HTR-8/SVneo (cell line): ENCODE measurements around the gene TOM1L2.

Source experiments
- DNase-seq: peaks from one replicate; pipeline ENCODE4 v3.0.0; 2011; ENCODE audit warnings: low spot score, mixed read lengths; ENCODE audit not compliant: insufficient read length
- FAIRE-seq: peaks from 2 replicates; lab custom pipeline; 2011; peaks lifted over from hg19 to GRCh38; lab: Jason Lieb, UNC

The TOM1L2 gene

DNA sequence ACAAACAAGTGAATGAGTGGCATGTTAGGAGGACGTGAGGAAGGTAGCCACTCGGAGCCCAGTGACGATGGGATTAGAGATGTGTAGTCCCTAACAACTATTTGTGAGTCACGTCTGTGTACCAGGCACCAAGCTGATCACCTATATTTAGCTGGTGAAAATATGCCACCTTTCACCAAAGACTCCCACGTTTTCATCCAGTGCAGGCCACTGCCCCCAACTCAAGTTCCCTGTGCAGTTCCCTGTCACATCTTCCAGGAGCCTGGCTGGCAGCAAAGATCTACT lies 67.2 kb downstream of the TOM1L2 start:
- FAIRE-seq (no peak), DNase-seq (no peak)

- FAIRE-seq (peak; percentile 64), DNase-seq (no peak)
Observed at GRCh38 chr17:17904166-17905035, 67.8 kb downstream of the TOM1L2 start.

- FAIRE-seq = no peak
- DNase-seq = no peak
Observed at GRCh38 chr17:17902877-17903276, 69.3 kb downstream of the TOM1L2 start.

DNA sequence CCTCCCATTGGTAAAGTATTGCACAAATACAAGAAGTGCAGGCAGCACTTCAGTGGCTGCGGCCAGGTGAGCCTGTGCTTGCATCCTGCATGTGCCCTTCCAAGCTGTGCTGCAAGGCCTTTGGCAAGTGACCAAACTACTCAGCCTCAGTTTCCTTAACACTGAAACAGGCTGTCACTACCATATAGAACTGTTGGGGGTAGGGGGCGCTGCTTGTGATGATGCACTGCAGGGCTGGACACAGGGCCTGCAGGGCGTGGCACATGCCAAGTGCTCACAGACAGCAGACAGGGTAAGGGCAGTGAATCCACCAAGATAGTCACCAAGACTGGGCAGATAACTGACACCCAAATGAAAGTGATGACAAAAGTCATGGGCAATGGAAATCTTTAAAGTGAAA lies 69.8 kb downstream of the TOM1L2 start:
- peak; percentile 28 for FAIRE-seq
- DNase-seq = no peak

DNA sequence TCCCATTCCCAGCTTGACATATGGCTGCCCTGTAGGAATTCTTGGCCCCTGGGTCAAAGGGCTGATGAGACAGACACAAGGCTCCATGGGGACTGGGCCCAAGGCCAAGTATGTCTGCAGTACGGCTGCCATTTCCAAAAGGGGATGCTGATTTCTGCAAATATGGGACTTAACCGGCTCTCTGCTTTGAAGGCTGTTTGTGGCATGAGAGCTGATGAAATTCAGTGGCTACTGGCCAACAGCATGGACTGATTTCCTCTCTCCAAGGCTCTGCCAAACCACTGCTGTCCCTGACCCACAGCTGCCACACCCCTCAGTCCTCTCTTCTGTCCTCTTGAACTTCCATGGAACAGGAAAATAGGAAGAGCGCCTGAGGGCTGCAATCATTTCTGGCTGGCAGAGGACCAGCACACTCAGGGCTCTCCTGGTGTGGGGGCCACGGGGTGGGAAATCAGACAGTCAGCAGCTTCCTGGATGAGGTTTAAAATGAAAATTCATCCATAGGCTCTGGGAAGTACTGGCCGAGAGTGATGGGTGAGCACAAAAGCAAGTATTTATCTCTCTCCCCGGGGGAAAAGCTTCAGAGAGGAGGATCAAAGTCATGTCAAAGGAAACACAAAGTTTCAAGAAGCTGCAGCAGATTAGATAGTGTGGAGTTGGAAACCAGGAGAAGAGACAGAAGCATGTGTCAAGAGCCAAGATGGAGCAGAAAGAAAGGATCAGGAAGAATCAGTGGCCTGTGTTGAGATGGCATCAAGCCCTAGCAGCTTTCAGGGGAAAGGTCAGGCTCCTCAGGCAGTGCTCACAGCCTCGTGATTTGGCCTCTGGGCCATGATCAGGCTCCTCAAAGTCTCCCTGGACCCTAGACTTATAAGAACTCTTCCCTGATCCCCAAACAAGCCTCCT lies 71.3 kb downstream of the TOM1L2 start:
- DNase-seq = peak; percentile 96
- FAIRE-seq = peak; percentile 23

DNA sequence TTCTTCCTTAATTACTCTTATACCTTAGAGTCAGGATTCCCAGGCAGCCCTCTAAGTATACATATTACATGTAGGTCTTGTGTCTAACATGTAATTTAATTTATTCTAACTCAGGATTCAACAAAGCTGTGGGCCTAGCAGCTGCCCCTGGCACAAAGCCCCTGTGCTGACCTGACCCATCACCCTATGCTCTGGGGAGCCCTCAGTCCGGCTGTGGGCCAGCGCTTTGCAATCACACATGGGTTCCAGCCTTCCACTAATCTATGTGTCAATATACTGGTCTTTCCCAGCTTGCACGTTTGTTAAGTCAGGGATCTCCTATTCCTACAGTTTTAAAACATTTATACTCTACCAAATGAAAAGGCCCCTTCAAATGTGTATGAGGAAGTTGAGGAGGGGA lies 72.7 kb downstream of the TOM1L2 start:
- DNase-seq = no peak
- no peak for FAIRE-seq

DNA sequence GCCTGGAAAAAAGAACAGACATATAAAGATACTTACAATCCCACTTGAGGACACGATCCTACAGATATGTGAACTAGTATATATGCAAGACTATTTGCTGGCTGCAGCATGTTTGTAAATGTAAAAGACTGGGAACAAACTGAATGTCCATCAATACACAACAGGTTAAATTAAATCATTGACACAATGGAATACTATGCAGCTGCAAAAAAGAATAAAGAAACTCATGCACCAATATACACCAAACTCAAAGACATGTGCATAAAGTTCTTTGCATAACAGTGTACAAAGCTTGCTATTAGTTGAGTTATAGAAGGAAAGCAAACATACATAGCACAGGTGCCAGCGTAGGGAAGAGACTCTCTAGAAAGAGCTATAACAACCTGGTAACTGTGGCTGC lies 73.5 kb downstream of the TOM1L2 start:
- FAIRE-seq = no peak
- no peak for DNase-seq

DNA sequence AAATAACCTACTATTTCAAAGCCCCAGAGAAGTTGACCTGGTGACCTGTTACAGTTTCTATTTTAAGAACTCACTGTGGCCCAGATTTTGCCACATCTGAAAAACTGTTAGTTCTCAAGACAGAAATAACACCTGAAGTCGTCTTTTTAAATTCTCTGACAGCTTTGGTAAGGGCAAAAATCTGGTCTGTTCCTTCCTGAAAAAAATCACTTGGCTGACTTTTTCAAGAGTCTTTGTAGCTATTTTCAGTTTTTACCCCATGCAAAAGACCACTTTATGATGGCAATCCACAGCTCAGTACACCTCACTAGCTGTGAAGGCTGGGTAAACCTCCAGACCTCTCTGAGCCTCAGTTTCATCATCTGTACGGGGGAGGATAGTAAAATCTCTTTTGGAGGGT lies 74.8 kb downstream of the TOM1L2 start:
- FAIRE-seq (no peak), DNase-seq (no peak)

- DNase-seq = no peak
- FAIRE-seq = no peak
Observed at GRCh38 chr17:17896746-17897145, 75.5 kb downstream of the TOM1L2 start.

DNA sequence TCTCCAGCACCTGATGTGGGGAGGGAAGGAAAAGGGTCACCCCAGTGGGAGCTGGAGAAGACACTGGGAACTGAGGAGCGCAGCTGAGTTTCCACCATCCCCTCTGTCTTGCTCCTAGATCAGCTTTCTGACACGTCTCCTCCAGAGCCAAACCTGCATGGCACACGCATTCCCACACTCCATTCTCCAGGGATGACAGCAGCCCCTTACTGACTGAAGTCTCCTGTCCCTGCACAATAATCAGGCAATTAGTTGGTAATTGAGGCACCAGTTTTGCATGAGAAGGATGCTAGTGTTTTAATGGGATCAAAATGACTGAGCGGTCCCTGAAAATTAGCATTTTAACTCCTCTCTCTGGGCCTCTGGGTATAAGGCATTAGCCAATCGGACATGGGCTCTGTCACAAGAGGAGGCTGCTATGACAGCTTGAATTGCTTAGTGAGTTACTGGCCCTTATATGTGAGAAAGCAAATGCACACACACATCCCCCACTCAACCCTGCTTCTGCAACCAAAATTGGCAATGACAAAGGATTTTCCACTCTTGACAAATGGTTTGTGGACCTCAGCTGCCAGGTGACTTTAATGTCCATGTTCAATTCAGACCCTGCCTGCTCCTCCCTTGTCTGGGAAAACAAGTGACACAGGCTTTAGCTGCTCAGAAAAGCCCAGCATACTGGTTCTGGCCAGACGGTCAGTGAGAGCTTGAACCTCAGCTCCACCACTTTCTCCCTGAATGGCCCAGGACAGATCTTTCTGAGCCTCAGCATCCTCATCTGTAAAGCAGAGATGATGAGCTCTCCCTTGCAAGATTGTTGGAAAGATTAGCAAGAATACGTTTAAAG lies 78.2 kb downstream of the TOM1L2 start:
- peak; percentile 16 for FAIRE-seq
- no peak for DNase-seq

GRCh38 chr17:17892731-17893130 lies 79.5 kb downstream of the TOM1L2 start:
- FAIRE-seq (no peak), DNase-seq (no peak)

GRCh38 chr17:17892009-17892408 lies 80.2 kb downstream of the TOM1L2 start:
- DNase-seq (no peak), FAIRE-seq (no peak)

DNA sequence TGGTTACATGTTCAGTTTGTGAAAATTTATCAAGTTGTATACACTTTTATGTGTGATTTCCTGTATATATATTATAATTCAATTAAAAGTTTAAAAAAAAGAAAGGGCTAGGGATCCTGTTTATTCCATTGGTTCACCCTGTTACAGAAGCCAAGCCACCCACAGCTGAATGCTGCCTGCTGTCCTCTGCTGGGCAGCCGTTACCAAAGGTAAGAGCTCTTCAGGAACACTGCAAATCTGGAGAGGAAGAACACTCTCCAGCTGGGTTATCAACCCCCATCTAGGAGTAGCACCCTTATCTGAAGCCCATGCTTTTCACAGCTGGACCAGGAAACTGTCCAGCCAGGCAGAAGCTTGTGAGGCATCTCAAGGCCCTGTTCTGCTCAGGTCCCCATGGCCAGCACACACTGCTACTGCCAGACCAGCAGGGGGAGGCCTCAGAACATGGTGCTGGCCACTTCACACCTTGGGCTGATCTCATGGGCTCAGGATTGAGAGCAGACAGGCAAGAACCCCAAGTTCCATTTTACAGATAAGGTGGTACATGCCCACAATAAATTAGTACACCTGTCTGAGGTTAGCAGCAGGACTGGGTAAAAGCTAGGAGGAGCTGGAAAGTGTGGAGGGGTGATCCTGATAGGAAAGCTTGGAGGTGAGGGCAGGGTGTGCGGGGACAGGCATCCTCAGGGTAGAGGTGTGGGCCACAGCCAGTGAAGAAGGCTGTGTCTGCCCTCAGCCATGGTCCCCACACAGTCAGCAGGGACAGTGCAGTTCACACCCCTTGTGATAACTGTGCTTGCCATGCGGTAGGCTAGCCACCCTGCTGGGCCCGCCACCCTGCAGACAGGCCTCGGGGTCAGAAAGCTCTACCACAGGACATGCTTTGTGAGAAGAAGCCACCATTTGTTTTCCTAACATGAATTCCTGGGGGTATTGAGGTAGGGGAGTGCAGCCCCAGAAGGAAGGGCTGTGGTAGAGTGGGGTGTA lies 81.1 kb downstream of the TOM1L2 start:
- peak; percentile 84 for DNase-seq
- FAIRE-seq = peak; percentile 82

DNA sequence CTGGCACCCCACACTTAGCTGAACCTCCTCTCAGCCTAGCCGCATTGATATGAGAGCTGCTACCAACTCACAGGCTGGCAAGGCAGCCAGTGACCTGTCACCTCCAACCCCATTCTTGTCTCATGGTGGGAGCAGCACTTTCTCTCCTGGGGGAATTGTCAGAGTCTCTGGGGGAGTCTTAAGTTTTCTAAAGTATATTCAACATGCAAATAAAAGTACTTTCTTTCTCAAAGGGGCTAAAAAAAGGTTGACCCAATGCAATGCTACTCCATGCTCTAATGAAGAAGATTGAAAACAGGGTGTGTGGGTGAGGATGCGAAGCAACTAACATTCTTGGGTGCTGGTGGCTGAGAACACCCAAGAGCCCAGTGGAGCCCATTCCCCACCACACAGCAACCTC lies 82.3 kb downstream of the TOM1L2 start:
- DNase-seq (no peak), FAIRE-seq (no peak)

DNA sequence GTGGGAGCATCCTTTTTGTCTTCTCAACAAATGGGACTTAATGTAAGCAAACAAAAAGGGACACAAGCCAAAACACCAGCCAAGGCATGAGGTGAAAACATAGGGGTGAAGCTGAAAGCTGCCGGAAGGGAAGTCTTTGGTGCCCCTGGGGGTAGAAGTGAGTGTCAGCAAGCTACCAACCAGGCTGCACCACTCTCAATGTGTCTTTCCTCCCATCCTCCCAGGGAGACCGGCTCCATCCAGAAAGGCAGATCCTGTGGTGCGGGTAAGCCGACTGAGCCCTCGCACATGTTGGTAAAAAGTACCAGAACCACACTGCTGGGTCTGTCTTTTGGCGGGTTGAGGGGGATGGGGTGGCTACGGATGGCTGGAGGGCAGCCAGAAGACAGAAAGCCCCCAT lies 83.4 kb downstream of the TOM1L2 start:
- no peak for FAIRE-seq
- no peak for DNase-seq

- DNase-seq = no peak
- FAIRE-seq = no peak
Observed at GRCh38 chr17:17888371-17888770, 83.8 kb downstream of the TOM1L2 start.

GRCh38 chr17:17887752-17888304 lies 84.4 kb downstream of the TOM1L2 start:
- DNase-seq (no peak), FAIRE-seq (no peak)

DNA sequence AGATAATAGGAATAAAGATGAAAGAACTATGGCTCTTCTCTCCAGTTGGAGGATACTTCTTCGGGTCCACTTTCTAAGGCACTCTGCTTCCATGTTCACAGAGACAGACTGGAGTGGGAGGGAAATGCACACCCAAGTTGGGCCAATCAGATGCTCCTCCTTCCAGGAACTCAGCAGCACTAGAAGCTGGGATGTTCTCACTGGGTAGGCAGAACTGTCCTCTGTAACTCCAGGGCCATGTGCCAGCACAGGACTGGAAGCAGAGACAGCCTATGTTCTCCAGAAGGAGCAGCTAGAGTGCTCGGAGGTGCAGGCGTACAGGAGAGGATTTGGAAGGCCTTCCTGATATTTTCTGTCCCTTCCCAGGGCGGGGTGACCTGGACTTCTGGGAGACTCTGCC lies 85.5 kb downstream of the TOM1L2 start:
- FAIRE-seq (peak; percentile 66), DNase-seq (no peak)

DNA sequence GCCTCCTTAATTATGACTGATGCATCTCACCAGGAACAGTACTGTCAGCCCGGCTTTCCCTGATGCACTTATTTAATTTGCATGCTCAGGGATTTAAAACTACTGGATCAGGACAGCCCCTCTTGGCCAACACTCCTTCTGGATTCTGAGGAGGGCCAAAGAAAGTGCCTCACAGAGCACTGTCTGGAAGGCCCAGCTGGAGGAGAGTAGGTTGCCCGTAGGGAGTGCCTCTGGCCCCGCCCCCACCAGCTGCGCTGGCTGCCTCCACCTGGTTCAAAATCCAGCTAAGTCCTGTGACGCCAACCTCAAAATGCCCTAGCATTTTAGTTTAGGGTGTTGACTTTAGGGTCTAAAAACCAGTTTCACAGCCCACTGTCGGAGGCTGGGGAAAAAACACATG lies 86.0 kb downstream of the TOM1L2 start:
- DNase-seq (no peak), FAIRE-seq (no peak)
